GM12878 (cell line): ENCODE results near the gene TNPO2. TPM values are rescaled to one million over a fixed set of nuclear protein-coding genes. Genes with fewer than 3 reads are reported as not detected.

ENCODE experiments used
- ATAC-seq: fragments of 200-7000 bp; cut with Tn5 transposase; 3 replicates; pipeline ENCODE4 v1.9.1; 2020; ENCODE audit warnings: mild to moderate bottlenecking, moderate library complexity
- BruUV-seq: library from RNA; stranded (reverse); fragments of 400-500 nt; replicated peaks from 2 replicates; lab custom pipeline; 2021; lab: Mats Ljungman, UMichigan
- CTCF ChIA-PET: fragments of 300-600 bp; sonication (Branson Sonifier 250); formaldehyde crosslinking; extraction: SDS; loops from one replicate; lab custom pipeline; 2021; ENCODE audit warnings: inconsistent platforms; lab: Yijun Ruan, JAX
- POLR2A ChIA-PET: fragments of 350-600 bp; formaldehyde crosslinking; extraction: SDS; loops from one replicate; lab custom pipeline; 2021; ENCODE audit warnings: inconsistent platforms; lab: Charles Lee
- RAD21 ChIA-PET: fragments of 300-600 bp; sonication (Branson Sonifier 250); formaldehyde crosslinking; loops from one replicate; lab custom pipeline; 2023; ENCODE audit warnings: antibody characterized with exemption; ENCODE audit not compliant: unreplicated experiment; lab: Charles Lee
- SMC1A ChIA-PET: fragments of 300-600 bp; sonication (Branson Sonifier 250); formaldehyde crosslinking; loops from one replicate; lab custom pipeline; 2023; ENCODE audit not compliant: unreplicated experiment, uncharacterized antibody; lab: Charles Lee
- DNase-seq: peaks from one replicate; pipeline ENCODE4 v3.0.0-alpha.2; 2011; ENCODE audit warnings: low read depth, low spot score
- FAIRE-seq: peaks from 3 replicates; lab custom pipeline; 2011; peaks lifted over from hg19 to GRCh38; lab: Jason Lieb, UNC
- H2AFZ ChIP-seq: 2 replicates; pipeline ENCODE4 v1.6.0; 2011; ENCODE audit warnings: low read depth, low read length, control low read depth; ENCODE audit not compliant: control insufficient read depth
- H3K27ac ChIP-seq: 2 replicates; pipeline ENCODE4 v1.5.1; 2011; ENCODE audit warnings: control low read depth; ENCODE audit not compliant: control insufficient read depth, insufficient read depth
- H3K27me3 ChIP-seq, 2 experiments: replicated peaks in 1 of 2; 2 replicates each; pipeline versions ENCODE4 v1.6.0 to v1.6.1; 2011; ENCODE audit warnings: low read length in 1 of 2; ENCODE audit not compliant: control insufficient read depth in 2 of 2, insufficient read depth in 2 of 2
- H3K36me3 ChIP-seq, 2 experiments: 2 replicates each; pipeline ENCODE4 v1.5.1; 2011; ENCODE audit warnings: low read length in 1 of 2; ENCODE audit not compliant: control insufficient read depth in 2 of 2, insufficient read depth in 2 of 2
- H3K4me1 ChIP-seq: 2 replicates; pipeline ENCODE4 v1.6.1; 2011; ENCODE audit warnings: mild to moderate bottlenecking, low read length, moderate library complexity, mixed read lengths; ENCODE audit not compliant: control insufficient read depth, insufficient read depth
- H3K4me2 ChIP-seq: 2 replicates; pipeline ENCODE4 v1.6.0; 2011; ENCODE audit warnings: control low read depth; ENCODE audit not compliant: control insufficient read depth, insufficient read depth
- H3K4me3 ChIP-seq: fragments of 200-600 bp; sonication (generic); 2 replicates; pipeline ENCODE4 v1.5.1; 2016
- H3K79me2 ChIP-seq: 2 replicates; pipeline ENCODE4 v1.6.0; 2011; ENCODE audit warnings: low read length; ENCODE audit not compliant: control insufficient read depth, insufficient read depth
- H3K9ac ChIP-seq: 2 replicates; pipeline ENCODE4 v1.8.0; 2011; ENCODE audit warnings: low read length, control low read depth, mixed read lengths; ENCODE audit not compliant: control insufficient read depth, insufficient read depth
- H3K9me3 ChIP-seq: replicated peaks from 3 replicates; pipeline ENCODE4 v1.5.1; 2011; ENCODE audit warnings: mild to moderate bottlenecking, low read length; ENCODE audit not compliant: control insufficient read depth, insufficient read depth
- H4K20me1 ChIP-seq: 2 replicates; pipeline ENCODE4 v1.6.0; 2011; ENCODE audit not compliant: control insufficient read depth, insufficient read depth
- ASH2L ChIP-seq: fragments of 300-600, 200-600 bp; sonication (generic); IDR thresholded peaks from 2 replicates; pipeline ENCODE4 v1.6.1; 2017; ENCODE audit warnings: low read depth, mild to moderate bottlenecking, borderline replicate concordance
- ATF7 ChIP-seq: fragments of 450-650 bp; IDR thresholded peaks from 2 replicates; pipeline ENCODE4 v1.6.1; 2016; ENCODE audit warnings: low read depth, mild to moderate bottlenecking
- BMI1 ChIP-seq: fragments of 450-650 bp; IDR thresholded peaks from 2 replicates; pipeline ENCODE4 v1.6.1; 2016; ENCODE audit warnings: mild to moderate bottlenecking, moderate library complexity, borderline replicate concordance
- FOS ChIP-seq: IDR thresholded peaks from 3 replicates; pipeline ENCODE4 v1.6.1; 2011; ENCODE audit warnings: borderline replicate concordance; ENCODE audit not compliant: insufficient read length; ENCODE audit errors: extremely low read depth
- FOXK2 ChIP-seq: fragments of 450-650 bp; IDR thresholded peaks from 2 replicates; pipeline ENCODE4 v1.6.1; 2017; ENCODE audit warnings: mild to moderate bottlenecking, moderate library complexity
- FOXM1 ChIP-seq: IDR thresholded peaks from 2 replicates; pipeline ENCODE4 v1.6.1; 2012; ENCODE audit warnings: low read depth, mild to moderate bottlenecking, inconsistent platforms, low read length, moderate library complexity
- GABPA ChIP-seq: IDR thresholded peaks from 2 replicates; pipeline ENCODE4 v1.6.1; 2014; ENCODE audit warnings: antibody characterized with exemption, low read depth, mild to moderate bottlenecking, inconsistent platforms
- MXI1 ChIP-seq: fragments of 150-350 bp; IDR thresholded peaks from 2 replicates; pipeline ENCODE4 v1.6.1; 2011; ENCODE audit warnings: low read depth, mild to moderate bottlenecking, inconsistent platforms, low read length, improper control_type of control experiment
- MYB ChIP-seq: fragments of 150-350 bp; IDR thresholded peaks from 2 replicates; pipeline ENCODE4 v1.6.1; 2014; ENCODE audit warnings: mild to moderate bottlenecking, low read depth, low read length, borderline replicate concordance
- NFIC ChIP-seq: IDR thresholded peaks from 2 replicates; pipeline ENCODE4 v1.6.1; 2012; ENCODE audit warnings: low read depth, mild to moderate bottlenecking, inconsistent platforms, low read length, moderate library complexity
- PBX3 ChIP-seq: IDR thresholded peaks from 2 replicates; pipeline ENCODE4 v1.6.1; 2011; ENCODE audit warnings: mild to moderate bottlenecking, low read depth, low read length, moderate library complexity; ENCODE audit not compliant: insufficient replicate concordance
- PML ChIP-seq: IDR thresholded peaks from 2 replicates; pipeline ENCODE4 v1.6.1; 2012; ENCODE audit warnings: low read length, inconsistent platforms
- STAT1 ChIP-seq: fragments of 450-650 bp; conservative IDR thresholded peaks from 2 replicates; pipeline ENCODE4 v1.6.1; 2014; ENCODE audit warnings: antibody characterized with exemption, mild to moderate bottlenecking
- TARDBP ChIP-seq: IDR thresholded peaks from 2 replicates; pipeline ENCODE4 v1.6.1; 2016; ENCODE audit warnings: borderline replicate concordance
- USF2 ChIP-seq: IDR thresholded peaks from 2 replicates; pipeline ENCODE4 v1.6.1; 2011; ENCODE audit warnings: low read depth, low read length, improper control_type of control experiment, borderline replicate concordance
- WRNIP1 ChIP-seq: IDR thresholded peaks from 2 replicates; pipeline ENCODE4 v1.6.1; 2011; ENCODE audit warnings: low read depth, low read length, improper control_type of control experiment, borderline replicate concordance
- ZBTB33 ChIP-seq: fragments of 450-650 bp; IDR thresholded peaks from 2 replicates; pipeline ENCODE4 v1.6.1; 2017; ENCODE audit warnings: mild to moderate bottlenecking
- ZNF207 ChIP-seq: fragments of 450-650 bp; IDR thresholded peaks from 2 replicates; pipeline ENCODE4 v1.6.1; 2014; ENCODE audit warnings: antibody characterized with exemption, mild to moderate bottlenecking, borderline replicate concordance
- ZSCAN29 ChIP-seq: fragments of 450-650 bp; IDR thresholded peaks from 2 replicates; pipeline ENCODE4 v1.6.1; 2017; ENCODE audit warnings: mild to moderate bottlenecking, moderate library complexity
- WGBS: methylation state at CpG from one replicate; pipeline ENCODE4 v1.1.6; 2016; ENCODE audit warnings: low lambda C conversion rate; ENCODE audit not compliant: insufficient replicate concordance, insufficient coverage; ENCODE audit errors: missing lambda C conversion rate; 5-methylcytosine and 5-hydroxymethylcytosine counted together
- in situ Hi-C: fragments of 300-500 bp; cut with MboI; formaldehyde crosslinking; loops from 9 replicates; pipeline ENCODE4 v1.14.3; 2018; ENCODE audit warnings: mixed read lengths
- intact Hi-C: fragments of 100-400 bp; cut with micrococcal nuclease; formaldehyde crosslinking; loops from one replicate; pipeline ENCODE4 v1.14.2; 2022; ENCODE audit not compliant: unreplicated experiment
- polyA plus RNA-seq, 11 experiments: library from polyadenylated mRNA; depleted of rRNA in 4 of 11; unstranded in 6 of 11; stranded (reverse) in 5 of 11; fragments of >200 nt; fragmentation: Nextera tagmentation in 4 of 11; fragmentation: Illumina TruSeq in 1 of 11; extraction: Ambion mirVana in 4 of 11; extraction: Trizol in 1 of 11; gene quantifications; 1 replicate in 1 of 11; 2 replicates in 10 of 11; pipeline versions ENCODE4 v1.2.1 to v1.2.3, GENCODE V29; 2011 to 2016; ENCODE audit warnings: inconsistent platforms in 2 of 11, missing spikeins in 2 of 11, low read depth in 1 of 11
- total RNA-seq, 4 experiments: library from RNA; depleted of rRNA in 3 of 4; stranded (reverse); fragments of >200 nt in 3 of 4; fragmentation: Illumina TruSeq in 1 of 4; extraction: Trizol in 1 of 4; gene quantifications; 2 replicates each; pipeline versions ENCODE4 v1.2.1 to v1.2.3, GENCODE V29; 2013 to 2021

TNPO2 gene
- total and polyA plus RNA-seq, 10 of the 15 experiments (the other 5 are each of a cell fraction or from before 2014, with no cell fraction given): 5.5 to 99.7 (median 29.6) TPM

GRCh38 chr19:12669270-12670158, 54.2 kb downstream of the TNPO2 start:
- POLR2A ChIA-PET: interaction anchor here (0.6 to 1.8 kb wide), 4 partner anchors 18 to 65 kb away, joined by 3 to 4 read pairs (median 3); partner anchors contain the start of genes TRIR, ZNF490 and ZNF791
- WGBS: 1% methylated on average over 64 of the region's 64 CpGs
- RAD21 ChIA-PET: interaction anchor here (0.5 to 1.1 kb wide), 5 partner anchors 12 to 745 kb away, joined by 3 to 4 read pairs (median 3); partner anchors contain the start of genes DHPS, ZNF490 and ZNF791
- CTCF ChIA-PET: interaction anchor here (0.6 to 2.3 kb wide), 4 partner anchors 12 to 106 kb away, joined by 3 to 11 read pairs (median 4); partner anchors contain the start of genes DHPS, ZNF490 and ZNF791
- no peaks in the 10 kb centered on the region for H4K20me1 ChIP-seq
- peak overlapping the region; percentile 99 for H2AFZ ChIP-seq
- peak overlapping the region; percentile 99 for H3K9ac ChIP-seq
- BruUV-seq: TSS peak; percentile 71
- FAIRE-seq (peak; percentile 97), ATAC-seq (peak; percentile 39), DNase-seq (peak; percentile 72)
- SMC1A ChIA-PET: interaction anchor here (0.6 to 1.3 kb wide), 5 partner anchors 12 to 270 kb away, joined by 3 to 4 read pairs (median 3); partner anchors contain the start of genes DHPS, ZNF490 and ZNF791
- peak overlapping the region; percentile 100 for H3K27ac ChIP-seq
- peaks cover 48% of the 10 kb centered on the region for H3K79me2 ChIP-seq
- no peaks in the 10 kb centered on the region for H3K27me3 ChIP-seq
- H3K36me3 ChIP-seq: peaks cover 8 to 15% of the 10 kb centered on the region in 2 experiments
- H3K4me3 ChIP-seq: peak overlapping the region; percentile 92
- in situ Hi-C loops (loop anchor here (5.0 kb wide), 1 partner anchor 107 kb away; no protein-coding TSS in a partner anchor), intact Hi-C loops (loop anchor here (5.0 kb wide), 1 partner anchor 467 kb away; no protein-coding TSS in a partner anchor)
- peak overlapping the region; percentile 60 for H3K4me2 ChIP-seq
- peaks cover 26% of the 10 kb centered on the region for H3K4me1 ChIP-seq
- no peaks in the 10 kb centered on the region for H3K9me3 ChIP-seq
- TF ChIP-seq PBX3 (no peak), NFIC (peak; percentile 68; the same call in 1 of the 2 replicates), FOS (no peak), ZSCAN29 (no peak), PML (peak; percentile 86; the same call in 1 of the 2 replicates), FOXM1 (0 out of 2 replicates have a peak, but pooled peaks have one; percentile 52), ASH2L (no peak; the same call in 1 of the 2 replicates), MXI1 (peak; percentile 82), STAT1 (peak; percentile 96), FOXK2 (peak; percentile 91), ZBTB33 (peak; percentile 14; the same call in 1 of the 2 replicates), ATF7 (peak; percentile 79), BMI1 (no peak), ZNF207 (peak; percentile 95), TARDBP (peak; percentile 50; the same call in 1 of the 2 replicates), MYB (no peak), GABPA (peak; percentile 100), USF2 (no peak), WRNIP1 (peak; percentile 93; the same call in 1 of the 2 replicates)
